NAMALWA (cell line): Measurements from ENCODE around the gene ANAPC5.
"Not testable (repeated sequence)": the region's sequence is repeated elsewhere in the genome, so short reads cannot be mapped to it uniquely, and the experiment has no call there.

ENCODE experiments used
- DNase-seq: peaks from one replicate; pipeline ENCODE4 v3.0.0-alpha.2; 2015; ENCODE audit warnings: low spot score

ANAPC5 gene

DNA sequence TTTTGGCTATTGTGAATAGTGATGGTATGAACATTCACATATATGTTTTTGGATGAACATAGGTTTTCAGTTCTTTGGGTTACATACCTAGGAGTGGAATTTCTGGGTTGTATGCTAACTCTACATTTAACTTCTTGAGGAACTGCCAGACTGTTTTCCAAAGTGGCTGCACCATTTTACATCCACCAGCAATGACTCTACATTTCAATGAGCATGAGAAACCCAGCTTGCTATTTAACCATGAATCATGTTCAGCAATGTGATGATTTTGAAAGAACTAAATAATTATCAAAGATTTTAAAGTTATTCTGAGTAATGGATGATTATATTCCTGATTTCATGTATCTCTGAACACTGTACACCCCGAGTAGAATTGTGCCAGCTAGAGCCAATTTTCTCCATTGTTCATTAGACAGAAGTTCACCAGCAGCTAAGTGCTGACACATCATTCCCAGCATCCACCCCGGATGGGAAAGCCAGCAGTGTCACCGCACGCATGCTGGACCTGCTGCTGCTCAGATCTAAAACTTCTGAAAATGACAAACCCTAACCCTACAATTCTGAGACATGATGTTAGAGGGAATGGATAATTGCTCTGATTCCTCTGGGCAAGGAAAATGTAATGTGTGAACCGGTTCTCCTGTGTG, 13.3 kb upstream of the ANAPC5 start:
- DNase-seq, result no peak

DNA sequence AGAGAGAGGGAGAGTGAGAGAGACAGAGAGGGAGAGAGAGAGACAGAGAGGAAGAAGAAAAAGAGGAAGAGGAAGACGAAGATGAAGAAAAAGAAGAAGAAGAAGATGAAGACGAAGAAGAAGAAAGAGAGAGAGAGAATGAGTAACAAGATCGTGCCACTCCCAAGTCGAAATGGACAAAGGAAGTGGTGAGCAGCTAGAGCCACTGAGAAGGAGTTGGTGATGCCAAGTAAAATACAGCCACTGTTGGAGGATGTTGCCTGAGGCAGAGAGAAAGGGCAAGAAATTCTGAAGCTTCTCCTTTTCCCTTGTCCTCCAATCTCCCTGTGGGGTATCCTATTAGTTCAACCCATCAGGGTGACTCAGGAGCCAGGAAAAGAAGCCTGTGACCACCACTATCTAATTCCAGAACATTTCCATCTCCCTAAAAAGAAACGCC, 12.5 kb upstream of the ANAPC5 start:
- no peak for DNase-seq

DNA sequence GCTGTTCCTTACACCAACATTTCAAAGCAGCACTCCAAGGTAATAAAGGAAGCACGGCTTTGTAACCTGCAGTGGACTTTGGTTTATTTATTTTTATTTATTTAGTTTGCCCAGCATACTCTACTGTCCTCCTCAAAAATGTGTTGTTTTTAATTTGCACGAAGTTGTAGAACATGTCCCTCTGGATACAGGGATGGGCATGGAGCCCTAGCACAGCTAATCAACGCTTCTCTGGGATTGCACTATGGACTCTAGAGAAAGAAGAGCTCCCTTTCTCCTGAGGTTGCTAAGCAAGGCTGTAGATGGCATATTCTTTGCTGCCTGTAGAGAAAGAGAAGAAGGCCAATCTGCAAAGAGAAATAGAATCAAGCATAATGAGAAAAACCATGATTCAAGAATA, 5.9 kb upstream of the ANAPC5 start:
- DNase-seq, result no peak

DNA sequence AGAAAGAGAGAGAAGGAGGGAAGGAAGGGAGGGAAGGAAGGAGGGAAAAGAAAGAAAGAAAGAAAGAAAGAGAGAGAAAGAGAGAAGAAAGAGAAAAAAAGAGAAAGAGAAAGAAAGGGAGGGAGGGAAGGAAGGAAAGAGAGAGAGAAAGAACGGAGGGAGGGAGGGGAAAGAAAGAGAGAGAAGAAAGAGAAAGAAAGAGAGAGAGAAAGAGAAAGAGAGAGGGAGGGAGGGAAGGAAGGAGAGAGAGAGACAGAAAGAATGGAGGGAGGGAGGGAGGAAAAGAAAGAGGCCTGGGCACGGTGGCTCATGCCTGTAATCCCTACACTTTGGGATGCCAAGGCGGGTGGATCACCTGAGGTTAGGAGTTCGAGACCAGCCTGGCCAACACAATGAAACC, 5.1 kb upstream of the ANAPC5 start:
- no peak for DNase-seq

DNA sequence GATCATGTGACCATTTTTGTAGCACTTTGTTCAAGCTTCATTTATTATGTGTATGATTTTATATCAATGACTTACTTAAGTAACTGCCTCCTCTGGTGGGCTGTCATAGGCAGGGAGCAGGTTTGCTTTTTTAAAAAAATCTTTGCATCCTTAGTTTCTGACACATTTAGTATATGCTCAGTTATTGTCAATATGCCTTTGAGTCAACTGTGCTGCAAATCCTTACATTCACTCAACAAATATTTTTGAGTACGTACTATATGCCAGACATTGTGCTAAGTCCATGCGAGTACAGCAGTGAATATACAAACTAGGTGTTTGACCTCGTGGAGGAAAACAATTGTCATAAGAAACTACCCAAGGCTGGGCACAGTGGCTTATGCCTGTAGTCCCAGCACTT, 4.4 kb upstream of the ANAPC5 start:
- DNase-seq, result no peak

DNA sequence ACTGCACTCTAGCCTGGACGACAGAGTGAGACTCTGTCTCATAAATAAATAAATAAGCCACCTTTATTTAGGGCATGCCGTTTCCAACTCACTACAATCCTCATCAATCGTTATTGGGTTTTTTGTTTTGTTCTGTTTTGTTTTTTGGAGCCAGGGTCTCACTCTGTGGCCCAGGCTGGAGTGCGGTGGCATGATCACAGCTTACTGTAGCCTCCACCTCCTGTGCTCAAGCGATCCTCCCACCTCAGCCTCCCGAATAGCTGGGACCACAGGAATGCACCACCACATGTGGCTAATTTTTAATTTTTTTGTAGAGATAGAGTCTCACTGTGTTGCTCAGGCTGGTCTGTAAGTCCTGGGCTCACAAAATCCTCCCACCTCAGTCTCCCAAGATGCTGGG, 3.6 kb upstream of the ANAPC5 start:
- DNase-seq, result no peak

DNA sequence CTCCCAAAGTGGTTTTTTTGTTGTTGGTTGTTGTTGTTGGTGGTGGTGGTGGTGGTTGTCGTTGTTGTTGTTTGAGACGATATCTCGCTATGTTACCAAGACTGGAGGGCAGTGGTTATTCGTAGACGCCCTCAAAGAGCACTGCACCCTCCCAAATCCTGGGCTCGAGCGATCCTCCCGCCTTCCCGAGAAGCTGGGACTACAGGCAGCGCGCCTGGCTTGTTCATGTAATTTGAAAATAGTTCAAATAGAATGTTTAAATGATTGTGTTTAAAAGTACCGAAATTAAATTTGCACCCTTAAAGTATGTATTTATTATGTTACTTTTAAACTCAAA, 439 bp upstream of the ANAPC5 start:
- no peak for DNase-seq

DNA sequence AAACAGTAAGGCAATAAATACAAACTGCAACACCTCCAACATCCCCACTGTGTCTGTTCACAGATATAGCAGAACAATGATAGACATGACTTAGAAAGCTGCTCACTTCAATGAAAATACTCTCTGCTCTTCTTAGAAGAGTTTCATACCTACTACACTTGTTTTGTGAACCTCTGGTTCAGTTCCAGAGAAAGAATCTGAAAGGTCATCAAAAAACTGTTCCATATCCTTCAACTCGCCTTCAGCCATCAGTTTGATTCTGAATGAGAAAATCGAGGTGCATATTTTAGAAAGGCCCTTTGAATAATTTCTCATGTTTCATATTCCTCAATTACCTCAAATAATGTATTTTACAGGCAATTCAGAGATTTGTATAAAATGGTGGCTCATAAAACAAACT, 5.5 kb downstream of the ANAPC5 start:
- DNase-seq, result no peak

DNA sequence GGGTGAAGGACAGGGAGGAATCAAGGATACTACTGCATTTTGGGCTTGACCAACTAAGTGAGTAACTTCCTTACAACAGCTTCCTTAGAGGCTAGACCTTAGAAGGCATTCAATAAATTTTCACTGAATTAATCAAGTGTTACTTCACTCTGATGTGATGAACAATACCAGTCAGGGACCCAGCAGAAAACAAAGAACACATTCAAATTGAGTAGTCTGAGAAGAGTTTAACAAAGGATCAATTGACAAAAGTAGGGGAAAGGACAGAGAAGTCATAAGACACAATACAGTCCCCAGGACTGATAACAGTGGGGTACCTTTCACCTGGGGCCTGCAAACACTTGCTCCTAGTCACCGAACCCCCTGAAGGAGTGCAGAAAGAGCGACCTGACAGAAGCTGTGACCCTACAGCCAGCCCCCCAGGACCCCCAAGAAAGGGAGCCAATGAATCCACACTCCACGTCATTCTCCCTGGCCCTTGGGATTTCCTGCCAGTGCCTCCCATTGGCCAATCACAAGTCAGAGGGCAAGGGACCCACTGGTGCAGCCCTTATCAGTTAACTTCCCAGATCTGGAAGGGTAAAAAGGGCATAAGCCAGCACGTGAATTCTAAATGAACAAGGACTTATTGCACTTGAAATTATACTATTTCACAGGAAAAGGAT, 6.9 kb downstream of the ANAPC5 start:
- DNase-seq, result no peak

DNA sequence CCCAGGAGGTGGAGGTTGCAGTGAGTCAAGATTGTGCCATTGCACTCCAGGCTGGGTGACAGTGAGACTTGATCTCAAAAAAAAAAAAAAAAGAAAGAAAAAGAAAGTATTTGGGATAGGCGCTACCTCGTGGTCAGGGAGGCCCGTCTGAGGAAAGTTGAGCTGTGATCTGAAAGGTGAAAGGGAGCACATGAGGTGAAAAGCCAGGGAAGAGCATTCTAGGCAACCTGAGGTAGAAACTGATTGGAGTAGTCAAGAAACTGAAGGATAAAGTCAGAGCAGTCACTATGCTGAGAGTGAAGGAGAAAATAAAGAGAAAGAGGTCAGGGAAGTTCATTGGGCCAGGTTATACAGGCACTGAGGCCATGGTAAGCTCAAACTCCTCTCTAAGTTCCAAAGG, 7.7 kb downstream of the ANAPC5 start:
- DNase-seq, result no peak

DNA sequence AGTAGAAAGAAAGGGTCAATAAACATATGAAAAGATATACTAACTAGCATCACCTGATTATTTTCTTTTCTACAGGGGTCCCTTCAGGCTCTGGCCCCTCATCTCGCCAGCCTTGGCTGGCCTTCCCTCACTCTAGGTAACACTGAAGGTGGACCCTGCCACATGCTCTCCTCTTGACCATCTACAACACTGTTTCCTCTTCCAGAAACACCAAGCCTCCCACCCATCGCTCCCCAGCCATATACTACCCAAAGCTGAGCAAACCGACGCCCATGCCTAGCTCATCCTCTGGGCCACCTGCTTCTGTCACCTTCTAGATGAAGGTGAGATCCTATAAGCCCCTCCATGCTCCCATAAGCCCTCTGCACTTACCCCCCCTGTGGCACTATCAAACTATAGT, 14.8 kb downstream of the ANAPC5 start:
- no peak for DNase-seq

DNA sequence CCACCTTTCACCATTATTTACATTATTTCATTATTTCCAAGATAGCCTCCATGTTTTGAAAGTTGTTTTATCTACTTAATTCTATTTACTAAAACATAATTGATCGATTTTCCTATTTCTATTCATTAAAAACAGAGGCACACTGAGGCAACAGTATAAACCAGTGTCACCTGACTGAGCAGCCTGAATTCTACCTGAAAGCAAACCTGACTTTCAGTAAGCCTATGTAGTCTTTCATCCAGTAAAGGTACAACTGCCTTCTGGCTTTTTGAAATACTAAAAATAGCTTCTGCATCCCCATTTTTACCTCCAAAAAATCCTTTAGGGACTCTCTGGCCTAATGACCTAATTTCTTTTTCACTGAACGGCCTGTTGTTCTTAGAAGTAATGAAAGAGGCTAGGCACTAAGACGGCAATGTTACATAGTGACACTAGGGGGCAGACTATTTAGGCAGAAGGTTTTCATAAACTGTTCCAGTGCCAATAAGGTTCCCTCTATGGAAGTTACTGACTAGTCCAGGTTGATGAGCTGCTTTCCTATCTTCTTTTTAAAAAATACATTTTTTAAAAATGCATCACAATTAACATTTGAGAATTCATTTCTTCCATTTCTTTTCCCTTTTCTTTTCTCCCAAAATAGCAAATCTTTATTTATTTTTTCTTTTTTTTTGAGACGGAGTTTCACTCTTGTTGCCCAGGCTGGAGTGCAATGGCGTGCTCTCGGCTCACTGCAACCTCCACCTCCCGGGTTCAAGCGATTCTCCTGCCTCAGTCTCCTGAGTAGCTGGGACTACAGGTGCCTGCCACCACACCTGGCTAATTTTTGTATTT, 17.5 kb downstream of the ANAPC5 start:
- peak; percentile 74 for DNase-seq

DNA sequence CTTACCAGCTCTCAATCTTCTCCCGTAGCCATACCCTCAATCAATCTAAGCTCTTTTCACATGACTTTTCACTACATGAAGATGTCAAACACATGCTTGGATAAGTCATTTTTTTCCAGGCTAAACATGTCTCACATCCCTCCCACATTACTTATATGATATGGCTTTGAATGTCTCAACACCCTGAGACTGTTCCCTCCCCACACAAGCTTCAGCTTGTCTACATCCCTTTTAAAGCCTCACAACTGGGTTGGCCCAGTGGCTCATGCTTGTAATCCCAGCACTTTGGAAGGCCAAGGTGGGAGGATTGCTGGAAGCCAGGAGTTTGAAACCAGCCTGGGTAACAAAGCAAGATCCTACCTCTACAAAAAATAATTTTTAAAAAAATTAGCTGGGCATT, 18.5 kb downstream of the ANAPC5 start:
- DNase-seq, result no peak

DNA sequence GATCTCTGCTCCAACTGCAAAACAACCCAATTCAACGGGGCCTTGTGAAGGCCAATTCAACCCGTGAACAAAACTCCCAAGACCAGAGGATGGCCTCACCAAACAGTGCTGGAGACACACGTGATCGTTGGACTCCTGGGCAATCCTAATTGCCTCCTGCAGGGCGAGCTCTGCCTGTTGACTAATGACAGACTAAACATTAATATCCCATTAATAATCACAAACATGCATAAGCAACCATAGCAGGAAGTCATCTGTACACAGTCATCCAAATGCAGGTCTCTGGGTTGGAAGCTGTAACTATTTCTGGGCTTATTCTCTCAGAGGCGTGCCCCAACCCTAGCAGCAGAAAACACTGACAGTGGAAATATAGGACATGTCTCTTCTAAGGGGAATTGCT, 21.0 kb downstream of the ANAPC5 start:
- no peak for DNase-seq

DNA sequence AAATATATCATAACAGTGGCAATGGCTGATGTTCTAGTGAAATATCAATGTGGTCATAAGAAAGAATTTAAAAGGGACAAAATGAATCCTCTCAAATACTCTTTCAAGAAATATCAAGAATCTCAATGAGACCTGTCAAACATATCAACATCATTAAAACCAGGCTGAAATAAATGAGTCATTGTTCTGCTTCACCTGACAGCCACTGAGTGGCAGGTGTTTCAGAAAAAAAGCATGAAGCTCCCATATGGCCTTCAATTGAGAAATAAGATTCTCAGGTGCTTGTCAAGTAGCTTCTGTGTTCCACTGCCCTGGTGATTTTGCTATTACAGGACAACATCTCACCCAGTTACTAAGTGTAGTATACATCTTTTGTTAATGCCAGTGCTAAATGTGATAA, 21.5 kb downstream of the ANAPC5 start:
- DNase-seq, result no peak

DNA sequence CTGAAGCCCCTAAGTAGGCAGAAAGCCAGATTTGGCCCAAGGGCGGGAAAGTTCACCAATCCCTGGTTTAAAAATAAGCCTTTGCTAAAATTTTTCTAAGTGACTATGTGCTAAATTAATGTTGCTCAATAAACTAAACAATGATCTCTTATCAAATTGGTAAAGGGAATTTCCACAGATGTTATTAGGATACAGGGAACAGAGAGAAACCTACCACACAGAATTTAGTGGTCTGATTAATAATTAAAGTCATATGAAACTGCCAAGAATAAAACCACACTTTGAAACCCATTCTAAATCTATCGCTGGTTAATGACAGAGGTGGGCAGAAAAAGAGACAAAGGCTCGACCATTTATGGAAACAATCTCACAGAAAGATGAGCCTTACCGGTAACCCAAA, 22.0 kb downstream of the ANAPC5 start:
- DNase-seq, result no peak

DNA sequence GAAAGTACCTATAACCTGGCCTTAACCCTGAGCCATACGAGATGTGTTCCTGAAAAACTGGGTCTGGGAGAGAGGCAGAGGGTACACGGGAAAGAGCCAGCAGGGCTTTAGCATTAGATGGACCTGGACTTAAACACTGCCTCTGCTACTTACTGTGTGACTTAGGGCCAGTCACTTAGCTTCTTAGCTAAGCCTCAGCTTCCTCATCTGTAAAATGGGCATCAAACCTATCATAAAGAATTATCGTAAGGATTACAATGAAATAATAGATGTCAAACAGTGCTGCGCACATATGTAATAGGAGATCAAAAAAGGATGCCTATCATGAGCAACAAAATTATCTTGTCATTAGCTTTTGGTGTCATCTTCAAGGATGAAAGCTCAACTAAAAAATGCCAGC, 23.6 kb downstream of the ANAPC5 start:
- no peak for DNase-seq

DNA sequence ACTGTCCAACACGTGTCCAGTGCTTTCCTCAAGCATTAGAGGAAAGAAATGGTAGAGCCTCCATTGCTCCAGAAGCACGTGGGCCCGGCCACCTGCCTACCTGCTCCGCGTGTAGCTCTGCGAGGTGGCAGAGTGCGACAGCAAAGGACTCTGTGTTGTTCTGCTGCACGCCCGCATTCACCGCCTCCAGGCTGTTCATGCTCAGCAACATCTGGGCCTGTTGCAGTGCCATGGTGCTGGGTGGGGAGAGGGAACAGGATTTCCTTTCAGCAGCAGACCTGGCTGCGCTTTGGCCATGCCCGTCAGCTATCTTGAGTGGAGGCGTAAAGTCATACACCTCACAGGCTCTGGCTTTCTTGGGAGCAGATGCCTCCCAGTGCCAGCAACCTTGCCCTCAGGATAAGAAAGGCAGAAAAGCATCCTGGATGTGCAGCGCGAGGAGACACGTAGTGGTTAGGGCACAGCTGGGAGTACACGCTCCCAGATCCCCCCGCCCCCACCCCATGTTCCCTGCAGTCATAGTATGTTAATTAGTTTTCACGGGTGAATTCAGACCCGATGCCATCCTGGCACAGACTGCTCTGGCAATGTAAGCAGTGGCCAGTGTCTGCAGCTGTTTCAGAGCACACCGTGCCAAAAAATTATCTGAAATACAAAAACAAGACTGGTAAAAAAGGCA, 25.1 kb downstream of the ANAPC5 start:
- no peak for DNase-seq

DNA sequence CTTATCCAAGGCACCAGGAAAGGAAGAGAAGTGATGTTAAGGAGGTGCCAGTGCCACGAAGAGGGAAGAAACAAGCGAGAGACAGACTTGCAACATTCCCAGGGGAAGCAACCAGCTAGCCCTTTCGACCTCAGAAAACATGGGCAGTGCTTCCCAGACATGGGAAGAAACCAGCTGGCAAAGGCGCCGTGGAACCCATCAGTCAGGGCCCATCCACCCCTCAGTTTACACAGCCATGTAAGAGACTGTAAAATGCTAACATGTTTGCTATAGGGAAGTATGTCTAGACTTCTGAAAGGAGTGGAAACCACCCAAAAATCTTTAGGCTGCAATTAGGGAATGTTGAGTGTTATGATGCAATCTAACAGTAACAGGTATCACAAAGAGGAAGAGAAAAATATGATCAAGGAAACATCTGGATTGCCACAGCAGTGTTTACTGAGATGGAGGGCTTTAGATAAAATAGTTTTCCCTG, 26.3 kb downstream of the ANAPC5 start:
- DNase-seq, result no peak

DNA sequence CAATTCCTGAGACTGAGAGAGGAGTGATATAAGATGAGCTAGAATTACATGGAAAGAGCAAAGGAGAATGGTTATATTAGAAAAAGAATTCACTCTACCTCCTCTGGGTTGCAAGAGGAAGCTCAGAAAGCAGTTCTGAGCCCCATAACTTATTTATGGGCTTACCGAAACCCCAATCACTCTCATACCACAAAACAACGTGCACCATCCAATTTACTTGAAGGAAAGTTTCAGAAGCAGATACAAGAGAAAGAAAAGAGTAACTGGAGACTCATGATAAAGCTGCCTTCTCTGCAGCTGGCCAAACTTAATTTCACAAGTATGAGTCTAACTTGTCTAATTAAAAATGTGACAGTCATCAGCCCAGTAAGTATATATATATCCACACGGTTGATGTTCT, 28.3 kb downstream of the ANAPC5 start:
- DNase-seq, result no peak

DNA sequence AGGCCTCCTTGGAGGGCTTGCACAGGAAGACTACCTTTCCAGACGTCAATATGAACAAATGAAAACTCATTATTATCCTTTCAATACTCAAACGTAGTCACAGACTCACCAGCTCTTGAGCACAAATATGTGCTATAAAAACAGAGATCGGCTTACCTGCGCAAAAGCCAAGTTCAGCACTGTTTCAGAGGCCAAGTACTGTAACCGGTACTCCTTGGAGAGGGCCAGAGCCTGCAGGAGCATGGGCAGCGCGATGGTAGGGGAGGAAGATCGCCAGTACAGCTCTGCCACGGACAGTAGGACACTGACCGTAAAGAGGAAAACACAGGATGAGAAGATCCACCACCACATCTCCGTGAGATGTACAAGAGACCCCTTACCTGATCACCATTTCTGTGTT, 34.1 kb downstream of the ANAPC5 start:
- no peak for DNase-seq

DNA sequence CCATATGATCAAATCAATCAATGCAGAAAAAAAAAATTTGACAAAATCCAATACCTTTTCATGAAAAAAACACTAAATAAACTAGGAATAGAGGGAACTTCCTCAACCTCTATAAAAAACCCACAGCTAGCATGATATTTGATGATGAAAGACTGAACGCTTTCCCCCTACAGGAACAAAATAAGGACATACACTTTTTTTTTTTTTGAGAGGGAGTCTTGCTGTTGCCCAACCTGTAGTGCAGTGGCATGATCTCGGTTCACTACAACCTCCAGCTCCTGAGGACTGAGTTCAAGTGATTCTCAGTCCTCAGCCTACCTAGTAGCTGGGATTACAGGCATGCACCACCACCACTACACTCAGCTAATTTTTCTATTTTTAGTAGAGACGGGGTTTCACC, 37.8 kb downstream of the ANAPC5 start:
- no peak for DNase-seq

DNA sequence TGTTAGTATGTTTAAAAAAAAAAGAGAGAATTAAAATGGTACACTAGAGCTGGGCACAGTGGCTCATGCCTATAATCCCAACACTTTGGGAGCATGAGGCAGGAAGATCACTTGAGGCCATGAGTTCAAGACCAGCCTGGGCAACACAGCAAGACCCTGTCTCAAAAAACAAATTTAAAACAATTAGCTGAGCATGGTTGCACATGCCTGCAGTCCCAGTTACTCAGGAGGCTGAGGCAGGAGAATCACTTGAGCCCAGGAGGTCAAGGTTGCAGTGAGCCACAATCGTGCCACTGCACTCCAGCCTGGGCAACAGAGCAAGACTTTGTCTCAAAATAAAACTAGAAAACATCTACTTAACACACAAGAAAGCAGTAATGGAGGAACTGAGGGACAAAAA, 42.0 kb downstream of the ANAPC5 start:
- not testable (repeated sequence) for DNase-seq
